GM23338 (cell line): Measurements from ENCODE around the gene EN2. TPM values are rescaled to one million over a fixed set of nuclear protein-coding genes. Genes with fewer than 3 reads are reported as not detected.

Source experiments
- ATAC-seq: fragments of 200-7000 bp; cut with Tn5 transposase; 3 replicates; pipeline ENCODE4 v1.9.1; 2020
- DNase-seq: peaks from one replicate; pipeline ENCODE4 v3.0.0-alpha.2; 2015; ENCODE audit warnings: low spot score
- H2AFZ ChIP-seq: fragments of 200-600 bp; sonication (generic); 2 replicates; pipeline ENCODE4 v1.8.0; 2016; ENCODE audit warnings: antibody characterized with exemption, mild to moderate bottlenecking, moderate library complexity
- H3F3A ChIP-seq: fragments of 200-600 bp; sonication (generic); replicated peaks from 2 replicates; pipeline ENCODE4 v1.8.0; 2017; ENCODE audit warnings: antibody characterized with exemption, mixed run types, low read depth
- H3K27ac ChIP-seq: fragments of 200-600 bp; sonication (generic); 2 replicates; pipeline ENCODE4 v1.6.1; 2016; ENCODE audit warnings: low read depth
- H3K27me3 ChIP-seq: fragments of 200-600 bp; sonication (generic); 2 replicates; pipeline ENCODE4 v1.8.0; 2016; ENCODE audit warnings: mild to moderate bottlenecking, mixed run types, moderate library complexity; ENCODE audit not compliant: insufficient read depth
- H3K36me3 ChIP-seq: fragments of 200-600 bp; sonication (generic); 2 replicates; pipeline ENCODE4 v1.8.0; 2016; ENCODE audit warnings: mild to moderate bottlenecking; ENCODE audit not compliant: insufficient read depth
- H3K4me1 ChIP-seq: fragments of 200-600 bp; sonication (generic); 2 replicates; pipeline ENCODE4 v1.8.0; 2016; ENCODE audit warnings: mild to moderate bottlenecking, moderate library complexity; ENCODE audit not compliant: insufficient read depth
- H3K4me2 ChIP-seq: fragments of 200-600 bp; sonication (generic); 2 replicates; pipeline ENCODE4 v1.7.1; 2017; ENCODE audit warnings: mixed run types
- H3K4me3 ChIP-seq: fragments of 200-600 bp; sonication (generic); 2 replicates; pipeline ENCODE4 v1.6.1; 2016; ENCODE audit warnings: mixed run types
- H3K79me2 ChIP-seq: fragments of 200-600 bp; sonication (generic); replicated peaks from 2 replicates; pipeline ENCODE4 v1.8.0; 2017; ENCODE audit warnings: mild to moderate bottlenecking; ENCODE audit not compliant: insufficient read depth
- H3K9me2 ChIP-seq: fragments of 200-600 bp; sonication (generic); 2 replicates; pipeline ENCODE4 v1.8.0; 2017; ENCODE audit not compliant: insufficient read depth
- H4K20me1 ChIP-seq: fragments of 200-600 bp; sonication (generic); replicated peaks from 2 replicates; pipeline ENCODE4 v1.8.0; 2017; ENCODE audit warnings: mild to moderate bottlenecking; ENCODE audit not compliant: insufficient read depth
- H3K27ac Mint-ChIP-seq: 2 replicates; pipeline ENCODE4 v1.8.0; 2020; ENCODE audit warnings: inconsistent platforms, mild to moderate bottlenecking, moderate library complexity, mixed read lengths
- H3K27me3 Mint-ChIP-seq: 3 replicates; pipeline ENCODE4 v1.8.0; 2022; ENCODE audit warnings: low read depth, mild to moderate bottlenecking, moderate library complexity, mixed read lengths, inconsistent platforms; ENCODE audit not compliant: insufficient read depth, poor library complexity
- H3K36me3 Mint-ChIP-seq: 3 replicates; pipeline ENCODE4 v1.8.0; 2021; ENCODE audit warnings: low read depth, mild to moderate bottlenecking, inconsistent platforms, moderate library complexity, mixed read lengths
- H3K4me1 Mint-ChIP-seq: 3 replicates; pipeline ENCODE4 v1.8.0; 2020; ENCODE audit warnings: mild to moderate bottlenecking, inconsistent platforms, mixed read lengths
- H3K4me3 Mint-ChIP-seq: 3 replicates; pipeline ENCODE4 v1.8.0; 2021; ENCODE audit warnings: moderate library complexity, mild to moderate bottlenecking, inconsistent platforms, mixed read lengths
- H3K9me3 Mint-ChIP-seq: 3 replicates; pipeline ENCODE4 v1.8.0; 2020; ENCODE audit warnings: moderate library complexity, mild to moderate bottlenecking, inconsistent platforms, mixed read lengths
- CTCF ChIP-seq, 2 experiments: fragments of 200-600 bp in 1 of 2; sonication (generic) in 1 of 2; conservative IDR thresholded peaks; 2 replicates each; pipeline versions ENCODE4 v1.5.1 to v1.6.1; 2016 to 2017; ENCODE audit warnings: antibody characterized with exemption in 2 of 2, low read depth in 2 of 2, mild to moderate bottlenecking in 2 of 2, moderate library complexity in 1 of 2
- ETS1 ChIP-seq: IDR thresholded peaks from 2 replicates; pipeline ENCODE4 v1.6.1; 2016; ENCODE audit warnings: antibody characterized with exemption
- EZH2 ChIP-seq: fragments of 200-600 bp; sonication (generic); IDR thresholded peaks from one replicate; pipeline ENCODE4 v1.8.0; 2017; ENCODE audit warnings: antibody characterized with exemption, mild to moderate bottlenecking, low read depth; ENCODE audit not compliant: unreplicated experiment
- EZH2phosphoT487 ChIP-seq: fragments of 200-600 bp; sonication (generic); IDR thresholded peaks from one replicate; pipeline ENCODE4 v1.8.1; 2018; ENCODE audit warnings: antibody characterized with exemption; ENCODE audit not compliant: unreplicated experiment
- JUNB ChIP-seq: IDR thresholded peaks from one replicate; pipeline ENCODE4 v1.6.1; 2016; ENCODE audit warnings: antibody characterized with exemption; ENCODE audit not compliant: unreplicated experiment
- ZNF331 ChIP-seq: fragments of 250-450 bp; sonication (Bioruptor Pico); IDR thresholded peaks from 2 replicates; pipeline ENCODE4 v1.5.0; 2020; ENCODE audit warnings: low read depth, mild to moderate bottlenecking, moderate library complexity
- ZNF462 ChIP-seq: fragments of 250-450 bp; sonication (Bioruptor Pico); IDR thresholded peaks from 2 replicates; pipeline ENCODE4 v1.5.0; 2020; ENCODE audit warnings: mild to moderate bottlenecking, moderate library complexity
- polyA plus RNA-seq: library from polyadenylated mRNA; unstranded; fragments of >200 nt; fragmentation: Nextera tagmentation; extraction: Ambion mirVana; gene quantifications from 2 replicates; pipeline ENCODE4 v1.2.1, GENCODE V29; 2016
- total RNA-seq: library from RNA; depleted of rRNA; stranded (reverse); fragments of >200 nt; shearing (Covaris generic); gene quantifications from 2 replicates; pipeline ENCODE4 v1.2.3, GENCODE V29; 2014

EN2 gene
- total and polyA plus RNA-seq, 2 experiments from 2014 or later = not detected

GRCh38 chr7:155493744-155494538 lies 36.0 kb downstream of the EN2 start:
- no peak overlapping the region for H2AFZ ChIP-seq
- H3F3A ChIP-seq = peaks cover 13% of the 10 kb centered on the region; the same call in 1 of the 2 replicates
- no peaks in the 10 kb centered on the region for H3K79me2 ChIP-seq
- H3K9me2 ChIP-seq = no peaks in the 10 kb centered on the region
- H3K4me1 ChIP-seq = peaks cover 19% of the 10 kb centered on the region
- no peaks in the 10 kb centered on the region for H3K36me3 Mint-ChIP-seq
- no peak overlapping the region for H3K27ac Mint-ChIP-seq
- no peaks in the 10 kb centered on the region; the same call in 1 of the 2 replicates for H4K20me1 ChIP-seq
- H3K4me3 Mint-ChIP-seq = no peak overlapping the region
- ATAC-seq (no peak), DNase-seq (no peak)
- H3K27me3 ChIP-seq = peaks cover 83% of the 10 kb centered on the region
- H3K27me3 Mint-ChIP-seq = peaks cover 94% of the 10 kb centered on the region
- H3K4me2 ChIP-seq = no peak overlapping the region
- TF ChIP-seq EZH2phosphoT487 (no peak), EZH2 (no peak), ZNF331 (no peak)
- H3K4me1 Mint-ChIP-seq = peaks cover 41% of the 10 kb centered on the region
- H3K36me3 ChIP-seq = no peaks in the 10 kb centered on the region
- no peak overlapping the region for H3K27ac ChIP-seq
- no peak overlapping the region for H3K4me3 ChIP-seq
- H3K9me3 Mint-ChIP-seq = no peaks in the 10 kb centered on the region; the same call in 2 of the 3 replicates

GRCh38 chr7:155494551-155494950 lies 36.6 kb downstream of the EN2 start:
- no peak for TF ChIP-seq ZNF462 (CRISPR knock-in tag)
- no peak for TF ChIP-seq ETS1
- TF ChIP-seq CTCF (conservative IDR thresholded peaks at IDR 0.05; ENCODE audit: low read depth in 2 of 2) = no peak
- no peak for TF ChIP-seq JUNB
- peaks cover 94% of the 10 kb centered on the region for H3K27me3 Mint-ChIP-seq
- no peaks in the 10 kb centered on the region for H3K9me2 ChIP-seq
- no peak overlapping the region for H2AFZ ChIP-seq
- no peak overlapping the region for H3K27ac ChIP-seq
- H3K79me2 ChIP-seq = no peaks in the 10 kb centered on the region
- no peak overlapping the region for H3K4me3 ChIP-seq
- no peaks in the 10 kb centered on the region for H3K36me3 ChIP-seq
- H3K27ac Mint-ChIP-seq = no peak overlapping the region
- peaks cover 83% of the 10 kb centered on the region for H3K27me3 ChIP-seq
- no peak for ATAC-seq
- H3K4me1 Mint-ChIP-seq = peaks cover 37% of the 10 kb centered on the region
- no peak for DNase-seq
- H3F3A ChIP-seq = peaks cover 13% of the 10 kb centered on the region; the same call in 1 of the 2 replicates
- H3K4me1 ChIP-seq = peaks cover 19% of the 10 kb centered on the region
- no peaks in the 10 kb centered on the region; the same call in 2 of the 3 replicates for H3K9me3 Mint-ChIP-seq
- no peak overlapping the region for H3K4me2 ChIP-seq
- no peaks in the 10 kb centered on the region for H3K36me3 Mint-ChIP-seq
- no peaks in the 10 kb centered on the region; the same call in 1 of the 2 replicates for H4K20me1 ChIP-seq
- H3K4me3 Mint-ChIP-seq = no peak overlapping the region
